GM19328 (cell line): ENCODE results near the gene FNBP1.
"Not testable (repeated sequence)": the region's sequence is repeated elsewhere in the genome, so short reads cannot be mapped to it uniquely, and the experiment has no call there.

Experiments
- ATAC-seq: cut with Tn5 transposase; IDR thresholded peaks from one replicate; pipeline ENCODE4 v1.9.1; 2021; ENCODE audit warnings: mild to moderate bottlenecking, moderate library complexity; ENCODE audit not compliant: unreplicated experiment

The FNBP1 gene

GRCh38 chr9:130023144-130023787 is 19.7 kb downstream of the FNBP1 start:
- ATAC-seq, result no peak

GRCh38 chr9:130022566-130023143 is 20.3 kb downstream of the FNBP1 start:
- ATAC-seq, result no peak

GRCh38 chr9:130021842-130022241 is 21.1 kb downstream of the FNBP1 start:
- ATAC-seq, result not testable (repeated sequence)

GRCh38 chr9:130021123-130021522 is 21.9 kb downstream of the FNBP1 start:
- no peak for ATAC-seq

- no peak for ATAC-seq
Measured at GRCh38 chr9:130020618-130021017, 22.4 kb downstream of the FNBP1 start.

GRCh38 chr9:130018265-130018664 is 24.7 kb downstream of the FNBP1 start:
- ATAC-seq, result no peak

- not testable (repeated sequence) for ATAC-seq
Measured at GRCh38 chr9:130017510-130017909, 25.5 kb downstream of the FNBP1 start.

GRCh38 chr9:130017076-130017475 is 25.9 kb downstream of the FNBP1 start:
- ATAC-seq, result no peak

- no peak for ATAC-seq
Measured at GRCh38 chr9:130015353-130016019, 27.5 kb downstream of the FNBP1 start.

GRCh38 chr9:130013326-130013725 is 29.7 kb downstream of the FNBP1 start:
- ATAC-seq, result no peak

- ATAC-seq, result no peak
Measured at GRCh38 chr9:130010151-130010988, 32.6 kb downstream of the FNBP1 start.

GRCh38 chr9:130009546-130009945 is 33.4 kb downstream of the FNBP1 start:
- not testable (repeated sequence) for ATAC-seq

GRCh38 chr9:130008538-130008937 is 34.5 kb downstream of the FNBP1 start:
- no peak for ATAC-seq

- not testable (repeated sequence) for ATAC-seq
Measured at GRCh38 chr9:130006952-130007351, 36.0 kb downstream of the FNBP1 start.

- ATAC-seq, result no peak
Measured at GRCh38 chr9:130003943-130004552, 38.9 kb downstream of the FNBP1 start.

GRCh38 chr9:130002320-130002719 is 40.7 kb downstream of the FNBP1 start:
- no peak for ATAC-seq

GRCh38 chr9:130001190-130001589 is 41.8 kb downstream of the FNBP1 start:
- ATAC-seq, result no peak

- no peak for ATAC-seq
Measured at GRCh38 chr9:129999141-129999510, 43.9 kb downstream of the FNBP1 start.

- ATAC-seq, result no peak
Measured at GRCh38 chr9:129998491-129999140, 44.4 kb downstream of the FNBP1 start.

GRCh38 chr9:129997706-129998105 is 45.3 kb downstream of the FNBP1 start:
- ATAC-seq, result not testable (repeated sequence)
